AML-193 (cell line): ENCODE measurements around the gene ICA1.

Experiments
- DNase-seq, 2 experiments: peaks; one replicate each; lab custom pipeline; 2025; lab: John Stamatoyannopoulos, UW

ICA1 gene

DNA sequence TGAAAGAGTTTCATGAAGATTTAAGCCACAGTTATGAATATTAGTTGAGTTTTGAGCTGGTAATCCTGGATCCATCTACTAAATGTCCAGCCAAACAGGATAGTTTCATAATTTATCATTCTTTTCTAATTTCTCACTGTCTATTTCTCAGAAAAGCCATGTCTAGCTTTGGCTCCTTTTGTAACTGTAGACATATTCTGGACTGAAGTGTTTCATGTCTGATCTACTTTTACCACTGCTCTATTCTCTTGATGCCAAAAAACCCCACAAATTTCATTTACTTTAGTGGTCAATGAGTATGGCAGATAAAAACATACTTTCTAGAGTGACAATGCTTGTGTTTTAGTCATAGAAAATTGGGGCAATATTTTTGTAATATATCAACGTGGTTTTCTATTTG is 61.2 kb downstream of the ICA1 start:
- DNase-seq = no peak

DNA sequence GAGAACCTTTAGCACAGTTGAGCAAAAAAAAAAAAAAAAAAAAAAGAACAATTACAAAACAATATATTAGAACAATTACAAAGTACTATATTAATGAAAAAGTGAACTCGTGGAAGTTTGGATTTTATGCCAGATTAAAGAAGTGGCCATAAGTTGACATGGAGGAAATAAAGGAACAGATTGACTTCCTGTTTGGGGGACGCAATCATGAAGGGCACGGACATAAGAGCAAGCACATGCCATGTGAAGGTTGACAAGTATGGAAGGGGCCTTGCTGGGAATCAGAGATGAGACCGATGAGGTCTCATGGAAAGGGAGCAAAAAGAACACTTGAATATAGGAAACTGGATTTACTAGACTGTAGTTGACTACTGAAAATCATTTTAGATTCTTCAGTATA is 61.7 kb downstream of the ICA1 start:
- DNase-seq = no peak

DNA sequence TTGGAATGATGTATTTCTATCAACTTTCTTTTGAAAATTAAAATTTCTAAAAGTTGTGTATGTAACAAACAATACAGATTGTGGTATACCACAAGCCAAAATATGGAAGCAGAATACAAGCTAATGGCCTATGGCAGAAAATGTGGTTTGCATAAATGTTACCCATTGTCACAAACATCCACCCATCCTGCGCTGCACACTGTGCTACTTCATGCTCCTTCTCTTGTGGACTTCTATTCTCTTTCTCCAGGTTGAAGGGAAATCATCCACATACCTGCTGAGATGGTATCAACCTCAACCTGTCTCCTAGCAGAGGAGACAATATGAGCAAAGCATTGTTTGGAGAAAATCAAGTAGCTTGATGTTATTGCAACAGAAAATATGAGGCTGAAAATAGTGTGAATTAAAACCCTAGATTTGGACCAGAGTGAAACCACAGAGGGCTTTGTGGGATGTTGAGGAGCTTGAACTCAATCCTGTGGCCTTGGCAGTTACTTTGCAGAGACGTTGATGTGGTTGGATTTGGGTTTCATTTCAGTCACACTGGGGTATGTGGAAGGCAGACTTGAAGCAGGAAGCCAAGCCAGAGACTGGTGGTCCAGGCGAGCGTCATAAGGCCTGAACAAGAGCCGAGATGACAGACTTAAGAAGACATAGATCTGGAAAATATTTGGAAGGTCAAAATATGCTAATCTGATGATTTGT is 63.8 kb downstream of the ICA1 start:
- DNase-seq = no peak

DNA sequence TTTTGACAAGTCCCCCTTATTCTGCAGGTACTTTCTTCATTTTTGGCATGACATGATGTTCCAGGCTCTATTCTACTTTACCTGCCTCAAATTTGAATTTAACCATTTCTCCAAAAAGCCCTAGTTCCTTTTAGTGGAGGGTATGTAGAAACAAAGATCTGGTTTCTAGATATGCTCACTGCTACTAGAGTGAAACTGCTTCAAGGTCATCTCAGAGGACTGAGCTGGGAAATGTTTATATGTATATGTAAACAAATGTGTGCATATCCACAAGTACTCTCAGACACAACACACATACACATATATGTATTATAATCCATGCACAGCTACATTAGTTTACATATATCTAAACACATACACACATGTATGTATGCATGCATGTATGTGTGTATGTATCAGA is 69.1 kb downstream of the ICA1 start:
- no peak for DNase-seq

DNA sequence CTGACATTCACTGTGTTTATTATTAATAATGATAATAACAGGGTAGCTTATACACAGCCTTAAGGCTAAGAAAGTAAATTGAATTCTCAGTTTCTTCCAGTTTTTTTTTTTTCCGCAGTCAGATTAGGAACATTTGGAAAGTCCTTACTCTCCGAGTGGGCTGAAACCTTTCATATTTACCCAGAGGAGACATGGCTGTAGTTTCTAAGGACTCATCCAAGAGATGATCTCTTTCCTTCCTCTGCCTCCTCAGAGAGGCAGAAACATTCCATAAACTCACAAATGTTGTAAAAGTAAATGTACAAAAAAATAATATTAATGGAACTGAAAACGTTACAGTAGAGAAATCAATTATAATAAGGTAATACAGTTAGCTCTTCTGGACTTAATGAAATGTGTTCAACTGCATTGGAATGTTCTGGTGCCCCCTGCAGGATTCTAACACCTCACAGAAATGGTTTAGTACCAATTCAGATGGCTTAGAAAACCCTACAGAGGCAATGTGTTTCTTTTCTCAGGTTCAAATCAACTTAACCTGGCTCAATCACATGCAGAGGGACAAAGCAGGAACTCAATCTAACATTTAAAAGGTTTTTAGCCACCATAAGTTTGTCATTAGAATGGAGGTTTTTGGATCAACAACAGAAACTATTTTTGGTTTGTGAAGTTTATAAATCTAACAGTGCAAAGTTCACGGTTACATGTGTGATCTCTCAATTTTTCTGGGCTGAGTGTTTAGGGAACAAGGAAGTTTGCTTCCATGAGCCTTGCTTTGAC is 71.7 kb downstream of the ICA1 start:
- peak; percentile 53 to 61 for DNase-seq

DNA sequence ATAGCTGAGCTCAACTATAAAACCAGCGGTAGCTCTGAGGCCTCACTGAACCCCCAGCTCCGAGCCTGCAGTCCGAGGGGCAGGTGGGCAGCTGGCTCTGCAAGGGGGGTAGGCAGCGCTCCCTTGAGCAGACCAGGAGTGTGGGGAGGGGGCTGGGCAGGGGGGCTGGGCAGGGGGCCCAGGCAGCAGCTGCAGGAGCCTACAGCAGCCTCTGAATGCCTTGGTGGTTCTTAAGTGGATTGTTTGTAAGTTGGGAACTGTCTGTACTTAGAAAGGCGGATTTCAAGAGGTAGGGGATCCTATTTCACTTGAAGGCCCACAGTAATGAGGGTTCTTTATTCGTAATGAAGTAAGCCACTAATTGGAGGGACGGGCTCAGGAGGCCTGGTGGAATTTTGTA is 72.3 kb downstream of the ICA1 start:
- no peak for DNase-seq

DNA sequence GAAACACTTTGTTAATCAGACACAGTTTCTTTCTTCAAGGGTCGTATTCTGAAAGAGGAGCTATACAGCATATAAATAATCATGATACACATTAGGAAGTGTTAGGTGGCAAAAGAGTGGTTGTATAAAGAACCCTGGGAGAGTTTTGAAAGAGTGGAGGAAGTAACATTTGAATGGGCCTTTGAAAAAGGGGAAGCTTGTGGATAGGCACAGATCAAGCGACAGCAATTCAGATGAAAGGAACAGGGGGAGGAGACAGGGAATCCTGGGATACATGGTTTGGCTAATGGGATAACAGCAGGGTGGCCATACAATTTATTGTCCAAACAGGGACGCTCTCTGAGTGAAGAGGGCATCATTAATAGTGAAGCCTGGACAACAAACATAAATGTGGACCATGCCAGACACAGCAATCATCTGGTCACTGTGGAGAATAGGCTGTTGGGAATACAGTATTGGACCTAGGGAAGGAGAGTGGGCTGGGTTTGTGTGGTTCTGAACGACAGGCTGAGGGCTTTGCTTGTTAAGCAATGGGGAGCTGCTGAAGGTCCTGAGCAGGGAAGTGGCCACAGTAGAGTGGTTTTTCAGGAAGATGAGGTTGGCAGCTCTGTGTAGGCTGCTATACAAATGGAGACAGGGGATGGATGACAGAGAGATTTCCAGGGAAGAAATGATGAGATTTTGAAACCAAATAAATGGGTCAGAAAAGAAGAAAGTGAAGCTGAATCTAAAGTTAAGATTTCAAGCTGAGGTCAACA is 75.9 kb downstream of the ICA1 start:
- DNase-seq = peak; percentile 66 to 76

DNA sequence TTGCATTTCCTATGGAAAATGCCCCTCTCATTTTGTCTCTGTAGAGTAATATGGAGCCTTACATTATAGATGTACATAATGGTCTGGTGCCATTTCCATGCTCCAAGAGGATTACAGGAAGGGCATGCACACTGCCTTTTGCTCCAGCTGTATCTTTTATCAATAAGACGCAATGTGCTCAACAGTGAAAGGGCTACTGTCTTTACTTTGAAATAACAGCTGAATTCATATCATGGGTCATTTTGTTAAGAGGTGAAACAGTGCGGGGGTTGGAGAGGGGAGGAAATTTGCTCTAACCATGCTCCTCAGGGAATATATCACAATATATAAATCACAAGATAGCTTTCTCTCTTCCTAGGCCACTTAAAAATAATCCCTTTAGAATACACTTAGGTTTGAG is 77.7 kb downstream of the ICA1 start:
- DNase-seq = no peak

DNA sequence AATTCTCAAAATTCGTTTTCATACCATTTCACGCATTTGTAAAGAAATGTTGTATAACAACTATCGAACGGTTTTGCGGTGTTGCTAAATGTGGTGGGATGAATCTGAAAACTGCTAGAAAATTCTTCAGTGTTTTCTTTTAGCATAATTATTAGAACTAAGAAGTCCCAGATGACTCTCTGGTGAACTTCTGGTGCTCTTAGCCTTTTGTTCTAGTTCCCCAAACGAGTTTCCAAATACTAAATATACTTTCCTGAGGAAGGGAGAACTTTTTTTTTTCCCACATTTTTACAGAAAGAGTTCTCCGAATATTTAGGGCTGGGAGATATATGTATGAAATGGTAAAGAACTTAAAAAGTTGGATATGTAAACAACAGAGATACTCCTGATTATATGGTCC is 82.5 kb downstream of the ICA1 start:
- no peak for DNase-seq

DNA sequence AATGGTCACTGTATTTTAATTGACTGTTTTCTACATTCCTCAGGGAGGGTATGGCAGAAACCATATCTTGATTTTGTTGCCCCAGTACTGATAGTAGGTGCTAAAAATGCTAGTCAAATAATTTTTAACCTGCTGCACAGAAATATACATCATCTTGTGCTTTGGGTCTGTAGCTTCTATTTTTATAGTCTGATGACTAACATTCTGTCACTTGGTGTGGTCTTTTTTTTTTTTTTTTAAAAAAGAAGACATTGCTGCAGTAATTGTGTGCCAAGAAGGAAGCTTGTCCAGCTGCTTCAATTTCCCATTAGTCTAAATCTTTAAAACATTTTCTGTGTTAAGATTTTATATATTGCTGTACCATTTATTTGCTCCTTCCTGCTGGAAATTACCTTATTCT is 83.6 kb downstream of the ICA1 start:
- no peak for DNase-seq

DNA sequence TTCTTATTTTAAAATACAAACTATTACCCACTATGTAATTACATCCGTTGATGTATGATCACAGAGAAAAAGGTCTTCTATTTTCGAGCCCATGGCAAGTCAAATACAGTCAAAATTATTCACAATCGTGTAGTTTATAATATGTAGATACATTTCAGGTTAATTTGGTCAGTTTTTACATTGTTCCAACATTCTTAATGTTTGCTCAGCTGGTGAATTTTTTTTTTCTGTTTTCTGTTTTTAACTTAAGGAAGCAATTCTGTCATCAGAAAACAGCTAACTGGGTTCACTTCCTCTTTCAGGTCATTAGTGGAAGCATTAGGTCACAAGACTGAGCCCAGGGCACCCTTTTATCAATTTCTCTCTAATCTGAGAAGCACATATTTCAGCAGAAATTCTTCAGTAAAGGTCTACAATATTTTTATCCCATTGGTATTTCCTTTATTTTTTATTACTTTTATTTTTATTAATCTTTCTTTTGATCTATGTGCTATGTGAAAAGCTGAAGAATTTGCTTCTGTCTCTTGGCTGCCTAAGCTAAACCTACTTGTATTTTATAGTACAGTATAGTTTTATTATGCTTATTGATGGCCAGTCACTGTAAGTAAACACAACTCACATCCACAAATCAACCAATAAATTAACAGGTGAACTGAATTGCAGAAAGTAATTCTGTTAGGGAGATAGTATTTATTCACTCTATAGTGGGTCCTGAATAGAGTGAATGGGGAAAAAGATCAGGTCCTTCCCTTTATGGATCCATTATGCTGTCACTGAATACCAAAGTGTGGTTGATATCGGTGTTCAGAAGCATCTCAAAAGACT is 84.6 kb downstream of the ICA1 start:
- peak; percentile 70 to 72 for DNase-seq

DNA sequence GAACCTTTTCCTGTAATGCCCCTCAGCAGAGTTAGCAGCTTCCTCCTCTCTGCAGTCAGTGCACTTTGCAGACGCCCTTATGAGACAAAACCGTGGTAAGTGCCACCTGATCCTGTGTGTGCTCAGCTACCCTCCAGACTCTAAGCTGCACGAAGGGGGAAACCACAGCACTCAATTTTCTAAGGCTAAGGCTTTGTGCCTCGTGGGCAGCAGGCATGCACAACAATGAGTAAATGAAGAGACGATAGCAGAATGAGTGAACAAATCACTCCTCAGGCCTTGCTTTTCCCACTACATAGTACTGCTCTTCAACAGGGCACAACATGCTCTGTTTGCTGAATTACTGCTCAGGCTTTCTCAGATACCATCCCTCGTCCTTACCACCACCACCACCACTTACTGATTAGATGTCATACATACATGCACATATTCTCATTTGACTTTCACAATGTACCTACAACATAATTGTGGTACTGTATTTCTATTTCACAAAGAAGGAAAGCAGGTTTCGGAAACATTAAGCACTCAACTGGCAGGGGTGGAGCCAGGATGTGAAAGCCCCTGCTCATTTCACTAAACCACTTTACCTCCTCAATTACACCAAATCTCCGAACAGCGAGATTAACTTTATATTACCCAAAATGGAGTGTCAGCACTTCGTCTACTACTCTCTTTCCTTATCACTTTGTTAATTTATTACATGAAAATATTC is 85.4 kb downstream of the ICA1 start:
- peak; percentile 18 to 26 for DNase-seq

DNA sequence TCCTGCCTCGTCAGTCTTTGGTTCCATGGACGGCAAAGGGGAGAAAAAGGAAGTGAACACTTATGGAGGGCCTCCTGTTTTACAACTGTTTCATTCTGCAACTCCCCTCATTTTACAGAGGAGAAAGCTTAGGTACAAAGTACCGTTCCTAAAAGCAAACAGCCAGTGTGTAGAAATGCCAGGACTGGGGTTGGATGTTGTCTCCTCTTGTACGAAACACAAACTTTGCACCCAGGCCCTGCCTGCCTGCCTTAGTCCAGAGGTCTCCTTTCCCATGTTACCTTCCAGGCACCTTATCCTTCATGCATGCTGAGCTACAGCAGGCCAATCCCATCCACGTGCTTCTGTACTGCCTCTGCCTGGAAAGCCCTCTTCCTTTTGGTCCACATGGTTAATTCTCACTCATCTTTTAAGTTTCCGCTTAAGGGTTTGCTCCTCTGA is 86.0 kb downstream of the ICA1 start:
- no peak for DNase-seq

DNA sequence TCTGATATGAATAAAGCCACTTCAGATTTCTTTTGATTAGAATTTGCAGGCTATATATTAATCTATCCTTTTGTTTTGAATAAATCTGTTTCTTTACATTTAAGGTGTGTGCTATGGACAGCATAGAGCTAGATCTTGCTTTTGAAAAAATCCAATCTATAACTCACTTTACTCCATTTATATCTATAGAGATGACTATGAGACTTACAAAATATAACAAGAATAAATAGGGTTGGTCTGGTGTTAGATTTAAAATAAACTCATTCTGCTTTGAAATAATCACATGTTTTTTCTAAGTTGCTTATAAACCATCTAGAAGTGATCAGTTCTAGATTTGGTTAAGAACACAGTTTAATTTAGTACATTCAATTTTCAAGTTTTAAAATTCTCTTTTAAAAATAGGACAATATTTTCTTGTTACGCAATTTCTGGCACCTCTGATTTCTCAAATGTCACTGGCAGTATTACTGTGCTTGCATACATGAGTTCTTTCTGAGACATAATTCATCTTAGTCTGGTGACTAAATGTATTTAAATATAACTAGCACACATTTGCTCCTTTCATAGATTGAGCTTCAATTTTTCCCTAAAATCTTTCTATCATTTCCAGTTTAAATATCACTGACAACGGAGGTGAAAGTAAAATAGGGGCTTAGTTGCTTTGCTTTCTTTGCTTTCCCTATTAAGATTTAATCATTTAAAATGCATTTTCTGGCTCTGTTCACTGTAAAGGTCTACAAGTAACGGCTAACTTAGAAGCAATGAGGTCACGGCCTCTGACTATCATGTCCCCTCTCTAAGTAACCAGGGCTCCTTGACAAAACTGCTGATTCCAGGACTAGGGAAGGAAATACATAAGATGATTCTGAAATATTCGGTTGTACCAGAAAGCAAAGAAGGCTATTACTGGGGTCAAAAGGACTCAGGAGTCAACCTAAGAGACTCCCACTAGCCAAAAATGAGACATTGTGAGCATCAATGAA is 89.3 kb downstream of the ICA1 start:
- DNase-seq = no peak

DNA sequence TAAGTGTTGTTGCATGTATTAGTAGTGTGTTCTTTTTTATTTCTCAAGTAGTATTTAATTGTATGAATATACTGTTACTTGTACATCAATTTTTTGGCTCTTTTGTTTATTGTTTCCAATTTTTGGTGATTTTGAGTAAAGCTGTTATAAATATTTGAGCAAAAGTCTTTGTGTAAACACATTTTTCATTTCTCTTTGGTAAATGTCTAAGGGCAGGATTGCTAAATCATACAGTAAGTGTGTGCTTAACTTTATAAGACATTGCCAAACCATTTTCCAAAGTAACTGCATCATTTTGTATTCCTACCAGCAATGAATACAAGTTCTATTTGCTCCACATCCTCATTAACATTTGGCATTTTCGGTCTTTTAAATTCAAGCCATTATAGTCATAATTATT is 92.8 kb downstream of the ICA1 start:
- DNase-seq = no peak

DNA sequence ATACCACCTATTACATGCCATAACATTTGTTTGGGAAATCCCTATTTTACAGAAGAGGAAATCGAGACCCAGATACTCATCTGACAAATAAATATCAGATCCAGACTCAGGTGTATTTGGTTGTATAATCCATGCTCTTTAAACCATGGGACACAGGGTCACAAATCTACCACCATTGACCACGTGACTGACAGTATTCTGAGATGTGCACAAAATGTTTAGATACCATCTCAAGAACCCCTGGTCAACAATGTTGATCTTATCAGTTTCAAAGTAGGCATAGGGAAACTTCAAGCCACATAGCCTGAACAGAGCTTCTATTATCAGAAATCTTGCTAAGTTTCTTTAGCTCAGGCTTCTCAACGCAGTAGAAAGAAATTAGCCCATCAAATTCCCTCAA is 93.6 kb downstream of the ICA1 start:
- no peak for DNase-seq

DNA sequence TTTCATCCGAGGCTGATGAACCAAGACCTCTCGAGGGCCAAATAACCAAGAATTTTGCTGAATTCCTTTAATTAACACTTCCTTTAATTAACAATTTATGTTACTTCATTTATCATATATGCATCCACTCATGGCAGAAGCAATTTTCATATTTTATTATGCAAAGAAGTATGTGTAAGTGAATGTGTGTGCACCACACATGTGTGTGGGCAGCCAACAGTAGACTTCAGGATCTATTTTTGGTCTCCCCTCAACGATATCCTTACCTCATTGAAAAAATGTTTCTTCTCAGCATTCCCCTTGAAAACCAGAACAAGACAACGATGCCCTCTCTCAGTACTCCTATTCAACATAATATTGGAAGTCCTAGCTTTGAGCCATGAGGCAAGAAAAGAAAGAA is 96.8 kb downstream of the ICA1 start:
- DNase-seq = no peak

DNA sequence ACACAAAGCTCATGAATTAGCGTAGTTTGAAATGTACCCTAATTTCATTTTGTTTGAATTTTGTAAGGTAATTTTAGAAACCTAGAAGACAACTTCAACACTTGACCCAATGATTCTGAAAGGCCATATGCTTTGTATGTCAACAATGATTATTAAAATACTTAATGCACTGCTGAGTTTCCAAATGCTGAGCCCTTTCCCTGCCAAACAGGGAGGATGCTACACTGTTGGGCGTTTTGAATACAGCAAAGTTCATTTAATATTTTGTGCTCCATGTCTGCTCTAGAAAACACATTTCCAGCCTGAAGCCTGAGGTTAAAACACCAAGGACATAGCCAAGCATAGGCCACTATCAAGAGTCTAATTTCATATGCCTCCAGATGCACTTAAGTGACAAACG is 99.8 kb downstream of the ICA1 start:
- no peak for DNase-seq

DNA sequence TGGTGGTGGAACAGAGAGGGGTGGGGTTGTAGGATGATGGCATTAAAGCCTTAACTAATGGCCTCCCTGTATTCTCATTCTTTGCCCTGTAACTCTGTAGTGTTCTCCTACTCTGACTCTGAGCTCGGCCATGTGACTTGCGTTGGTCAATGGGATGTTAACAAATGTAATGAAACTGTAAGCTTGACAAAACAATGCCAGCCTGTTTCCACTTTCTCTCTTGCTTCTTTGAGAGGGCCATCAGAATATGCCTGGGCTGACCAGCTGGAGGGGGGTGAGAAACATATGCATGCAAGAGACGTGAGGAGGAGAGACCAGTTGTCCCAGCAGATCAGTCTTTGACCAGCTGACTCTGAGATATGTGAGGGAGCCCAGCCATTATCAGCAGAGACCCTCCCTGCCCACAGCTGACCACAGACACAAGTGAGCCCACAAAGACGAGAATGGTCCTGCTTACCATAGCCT is 100.6 kb downstream of the ICA1 start:
- no peak for DNase-seq

DNA sequence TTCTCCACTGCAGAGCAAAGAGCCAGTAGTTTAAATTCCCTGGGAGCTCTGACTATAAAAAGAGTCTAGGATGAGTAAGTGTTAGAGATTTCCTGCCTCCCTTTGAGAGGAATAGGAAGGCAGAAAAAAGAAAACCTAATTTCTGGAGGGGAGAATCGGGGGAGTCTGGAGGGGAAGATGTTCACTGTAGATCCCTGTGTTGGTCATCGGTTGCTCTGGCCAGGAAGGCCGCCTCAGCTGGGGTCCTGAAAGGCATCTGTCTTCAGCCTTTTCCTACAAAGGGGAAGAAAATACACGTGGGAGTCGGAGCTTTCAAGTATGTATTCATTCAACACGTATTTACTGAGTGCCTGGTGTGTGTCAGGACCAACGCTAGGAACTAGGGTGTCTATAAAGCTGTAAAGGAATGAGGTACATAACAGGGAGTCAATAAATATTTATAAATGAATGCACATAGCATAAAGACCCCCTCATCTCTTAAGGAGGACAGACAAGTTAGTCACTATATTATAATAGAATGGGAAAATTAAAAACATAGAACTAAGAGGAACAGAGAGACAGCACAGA is 101.1 kb downstream of the ICA1 start:
- DNase-seq = no peak
